ENCODE measurements around the gene CHRM5.

DNA sequence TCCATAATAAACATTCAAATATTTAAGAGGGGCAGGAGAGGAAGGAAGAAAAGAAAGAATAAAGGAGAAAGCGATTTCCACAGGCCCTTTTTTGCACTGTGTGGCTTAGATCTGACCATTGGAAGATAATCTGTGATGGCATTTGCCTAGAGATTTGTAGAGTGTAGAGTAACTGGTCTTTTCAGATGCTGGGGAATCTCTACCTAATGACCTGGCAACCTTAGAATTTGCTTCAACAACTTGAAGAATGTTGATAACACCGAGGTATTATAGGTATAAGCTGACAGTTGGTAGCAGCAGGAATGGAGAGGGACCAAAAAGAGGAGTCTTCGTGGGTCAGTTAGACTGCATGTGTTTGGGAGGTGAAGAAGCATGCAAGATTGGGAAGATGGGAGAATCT is 91.6 kb downstream of the CHRM5 start:
- TF ChIP-seq, protein P1, sequence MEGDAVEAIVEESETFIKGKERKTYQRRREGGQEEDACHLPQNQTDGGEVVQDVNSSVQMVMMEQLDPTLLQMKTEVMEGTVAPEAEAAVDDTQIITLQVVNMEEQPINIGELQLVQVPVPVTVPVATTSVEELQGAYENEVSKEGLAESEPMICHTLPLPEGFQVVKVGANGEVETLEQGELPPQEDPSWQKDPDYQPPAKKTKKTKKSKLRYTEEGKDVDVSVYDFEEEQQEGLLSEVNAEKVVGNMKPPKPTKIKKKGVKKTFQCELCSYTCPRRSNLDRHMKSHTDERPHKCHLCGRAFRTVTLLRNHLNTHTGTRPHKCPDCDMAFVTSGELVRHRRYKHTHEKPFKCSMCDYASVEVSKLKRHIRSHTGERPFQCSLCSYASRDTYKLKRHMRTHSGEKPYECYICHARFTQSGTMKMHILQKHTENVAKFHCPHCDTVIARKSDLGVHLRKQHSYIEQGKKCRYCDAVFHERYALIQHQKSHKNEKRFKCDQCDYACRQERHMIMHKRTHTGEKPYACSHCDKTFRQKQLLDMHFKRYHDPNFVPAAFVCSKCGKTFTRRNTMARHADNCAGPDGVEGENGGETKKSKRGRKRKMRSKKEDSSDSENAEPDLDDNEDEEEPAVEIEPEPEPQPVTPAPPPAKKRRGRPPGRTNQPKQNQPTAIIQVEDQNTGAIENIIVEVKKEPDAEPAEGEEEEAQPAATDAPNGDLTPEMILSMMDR (IDR thresholded peaks at IDR 0.05), result no peak
- no peak for TF ChIP-seq POLR2A (IDR thresholded peaks at IDR 0.05)
